H1 (cell line): Measurements from ENCODE around the gene CASP12. TPM values are rescaled to one million over a fixed set of nuclear protein-coding genes. Genes with fewer than 3 reads are reported as not detected.

Experiments
- CTCF ChIA-PET: fragments of 300-600 bp; sonication (Branson Sonifier 250); formaldehyde crosslinking; loops from one replicate; lab custom pipeline; 2021; ENCODE audit not compliant: partially characterized antibody; lab: Charles Lee
- POLR2A ChIA-PET: fragments of 300-600 bp; sonication (Branson Sonifier 250); formaldehyde crosslinking; loops from one replicate; lab custom pipeline; 2021; ENCODE audit warnings: inconsistent platforms; ENCODE audit not compliant: partially characterized antibody; lab: Charles Lee
- DNase-seq, 2 experiments: peaks; one replicate each; pipeline versions ENCODE4 v3.0.0 to v3.0.0-alpha.2; 2010 to 2022; ENCODE audit warnings: low spot score in 2 of 2, low read depth in 1 of 2, mixed read lengths in 1 of 2
- FAIRE-seq: peaks from 2 replicates; lab custom pipeline; 2011; peaks lifted over from hg19 to GRCh38; lab: Jason Lieb, UNC
- H2AFZ ChIP-seq: 2 replicates; pipeline ENCODE4 v1.8.1; 2012; ENCODE audit warnings: low read length, inconsistent platforms
- H2AK5ac ChIP-seq: 2 replicates; pipeline ENCODE4 v1.6.1; 2013; ENCODE audit warnings: low read depth, low read length
- H2BK120ac ChIP-seq: replicated peaks from 2 replicates; pipeline ENCODE3; 2013; ENCODE audit warnings: low read depth, low read length, inconsistent platforms
- H2BK12ac ChIP-seq: 2 replicates; pipeline ENCODE4 v1.6.1; 2013; ENCODE audit warnings: low read depth, low read length
- H2BK15ac ChIP-seq: 2 replicates; pipeline ENCODE4 v1.6.1; 2013; ENCODE audit warnings: low read length
- H2BK20ac ChIP-seq: 2 replicates; pipeline ENCODE4 v1.6.1; 2013; ENCODE audit warnings: low read length
- H2BK5ac ChIP-seq: 2 replicates; pipeline ENCODE4 v1.6.1; 2013; ENCODE audit warnings: low read depth, low read length
- H3K14ac ChIP-seq: 2 replicates; pipeline ENCODE4 v1.6.1; 2013; ENCODE audit warnings: inconsistent platforms; ENCODE audit not compliant: insufficient read length
- H3K18ac ChIP-seq: 2 replicates; pipeline ENCODE4 v1.6.1; 2013; ENCODE audit warnings: low read length; ENCODE audit errors: extremely low read depth
- H3K23ac ChIP-seq: 2 replicates; pipeline ENCODE4 v1.6.1; 2013; ENCODE audit warnings: inconsistent platforms; ENCODE audit not compliant: insufficient read length
- H3K23me2 ChIP-seq: 2 replicates; pipeline ENCODE4 v1.6.1; 2013; ENCODE audit warnings: low read depth, low read length
- H3K27ac ChIP-seq: 2 replicates; pipeline ENCODE4 v1.6.1; 2011; ENCODE audit warnings: low read depth, low read length, inconsistent platforms
- H3K27me3 ChIP-seq, 4 experiments: replicated peaks in 1 of 4; 1 replicate in 1 of 4; 2 replicates in 3 of 4; pipeline versions ENCODE4 v1.6.1 to v1.8.1; 2011 to 2013; ENCODE audit warnings: low read length in 3 of 4, mild to moderate bottlenecking in 3 of 4, inconsistent platforms in 2 of 4, mixed read lengths in 2 of 4, moderate library complexity in 1 of 4; ENCODE audit not compliant: control insufficient read depth in 3 of 4, insufficient read depth in 3 of 4; ENCODE audit errors: extremely low read depth in 1 of 4
- H3K36me3 ChIP-seq, 4 experiments: 2 replicates each; pipeline versions ENCODE4 v1.6.1 to v1.8.1; 2011 to 2013; ENCODE audit warnings: mild to moderate bottlenecking in 4 of 4, low read length in 3 of 4, moderate library complexity in 2 of 4, control low read depth in 1 of 4, inconsistent platforms in 1 of 4; ENCODE audit not compliant: insufficient read depth in 4 of 4, control insufficient read depth in 2 of 4
- H3K4ac ChIP-seq: replicated peaks from 2 replicates; pipeline ENCODE3; 2013; ENCODE audit warnings: low read length, low read depth, mixed read lengths, inconsistent platforms; ENCODE audit not compliant: insufficient read length
- H3K4me1 ChIP-seq, 4 experiments: replicated peaks in 1 of 4; 1 replicate in 1 of 4; 2 replicates in 3 of 4; pipeline versions ENCODE4 v1.6.1 to v1.8.1; 2011 to 2013; ENCODE audit warnings: low read length in 3 of 4, inconsistent platforms in 2 of 4, mixed read lengths in 1 of 4; ENCODE audit not compliant: insufficient read depth in 4 of 4, control insufficient read depth in 3 of 4
- H3K4me2 ChIP-seq, 2 experiments: 2 replicates each; pipeline versions ENCODE4 v1.6.1 to v1.8.1; 2011 to 2013; ENCODE audit warnings: low read depth in 2 of 2, low read length in 2 of 2, control low read depth in 1 of 2, inconsistent platforms in 1 of 2, mild to moderate bottlenecking in 1 of 2; ENCODE audit not compliant: insufficient read depth in 1 of 2
- H3K4me3 ChIP-seq, 4 experiments: fragments of 200-600, 300-600 bp in 1 of 4; sonication (generic), shearing (Covaris generic), sonication (Bioruptor Twin) in 1 of 4; 2 replicates each; pipeline versions ENCODE4 v1.5.1 to v1.8.1; 2011 to 2016; ENCODE audit warnings: low read length in 4 of 4, low read depth in 3 of 4, control low read depth in 2 of 4, inconsistent platforms in 2 of 4, mild to moderate bottlenecking in 2 of 4, mixed read lengths in 1 of 4, moderate library complexity in 1 of 4; ENCODE audit not compliant: insufficient read depth in 2 of 4; ENCODE audit errors: extremely low read depth in 1 of 4
- H3K56ac ChIP-seq: replicated peaks from 2 replicates; pipeline ENCODE3; 2013; ENCODE audit warnings: low read depth, mild to moderate bottlenecking, mixed read lengths, low read length, inconsistent platforms; ENCODE audit not compliant: insufficient read length
- H3K79me1 ChIP-seq: 2 replicates; pipeline ENCODE4 v1.6.1; 2013; ENCODE audit warnings: low read depth, low read length, control low read depth
- H3K79me2 ChIP-seq, 2 experiments: 2 replicates each; pipeline versions ENCODE4 v1.6.1 to v1.8.1; 2012 to 2013; ENCODE audit warnings: low read length in 2 of 2, mild to moderate bottlenecking in 2 of 2, inconsistent platforms in 1 of 2; ENCODE audit not compliant: insufficient read depth in 2 of 2, control insufficient read depth in 1 of 2
- H3K9ac ChIP-seq, 4 experiments: replicated peaks in 1 of 4; 1 replicate in 1 of 4; 2 replicates in 3 of 4; pipeline versions ENCODE4 v1.6.1 to v1.8.1; 2011 to 2013; ENCODE audit warnings: low read depth in 3 of 4, low read length in 3 of 4, control low read depth in 2 of 4, mild to moderate bottlenecking in 2 of 4, moderate library complexity in 2 of 4, inconsistent platforms in 1 of 4; ENCODE audit errors: extremely low read depth in 1 of 4
- H3K9me3 ChIP-seq, 2 experiments: 2 replicates each; pipeline versions ENCODE4 v1.6.1 to v1.8.1; 2012 to 2013; ENCODE audit warnings: mild to moderate bottlenecking in 2 of 2, moderate library complexity in 2 of 2, control low read depth in 1 of 2, inconsistent platforms in 1 of 2, low read depth in 1 of 2, low read length in 1 of 2, mixed read lengths in 1 of 2; ENCODE audit not compliant: insufficient read depth in 2 of 2
- H4K20me1 ChIP-seq, 2 experiments: replicated peaks in 1 of 2; 2 replicates each; pipeline versions ENCODE3 to v1.8.1; 2011 to 2013; ENCODE audit warnings: inconsistent platforms in 2 of 2, low read length in 2 of 2, mild to moderate bottlenecking in 1 of 2; ENCODE audit not compliant: insufficient read depth in 2 of 2, control insufficient read depth in 1 of 2
- H4K5ac ChIP-seq: 2 replicates; pipeline ENCODE4 v1.6.1; 2013; ENCODE audit warnings: low read length, low read depth, mixed read lengths, inconsistent platforms; ENCODE audit not compliant: insufficient read length
- H4K8ac ChIP-seq: 2 replicates; pipeline ENCODE4 v1.8.0; 2013; ENCODE audit warnings: mild to moderate bottlenecking, moderate library complexity, low read length, inconsistent platforms; ENCODE audit not compliant: insufficient read depth; ENCODE audit errors: extremely low read depth
- H4K91ac ChIP-seq: replicated peaks from 2 replicates; pipeline ENCODE3; 2013; ENCODE audit warnings: low read length, mixed read lengths, inconsistent platforms; ENCODE audit not compliant: insufficient read length
- ATF2 ChIP-seq: IDR thresholded peaks from 2 replicates; pipeline ENCODE4 v1.6.1; 2012; ENCODE audit warnings: low read length, inconsistent platforms
- ATF3 ChIP-seq: IDR thresholded peaks from 2 replicates; pipeline ENCODE4 v1.6.1; 2011; ENCODE audit warnings: low read depth, mild to moderate bottlenecking, low read length; ENCODE audit not compliant: insufficient read depth
- BRCA1 ChIP-seq: IDR thresholded peaks from 2 replicates; pipeline ENCODE4 v1.6.1; 2012; ENCODE audit warnings: low read depth, low read length, improper control_type of control experiment
- CBX8 ChIP-seq: fragments of 300-800, 300-1000 bp; sonication (generic); IDR thresholded peaks from 2 replicates; pipeline ENCODE4 v1.7.1; 2016; ENCODE audit warnings: low read depth, low read length, borderline replicate concordance
- CTBP2 ChIP-seq: IDR thresholded peaks from 2 replicates; pipeline ENCODE4 v1.7.0; 2011; ENCODE audit warnings: borderline replicate concordance, mild to moderate bottlenecking, moderate library complexity, mixed read lengths, low read length; ENCODE audit not compliant: insufficient read depth, insufficient read length
- FOSL1 ChIP-seq: IDR thresholded peaks from 2 replicates; pipeline ENCODE4 v1.6.1; 2011; ENCODE audit warnings: mild to moderate bottlenecking, low read depth, low read length, moderate library complexity; ENCODE audit not compliant: insufficient read depth
- NRF1 ChIP-seq: IDR thresholded peaks from 2 replicates; pipeline ENCODE4 v1.6.1; 2011; ENCODE audit warnings: mild to moderate bottlenecking, low read depth, low read length, improper control_type of control experiment
- POLR2A ChIP-seq, 2 experiments: IDR thresholded peaks; 1 replicate in 1 of 2; 2 replicates in 1 of 2; pipeline ENCODE4 v1.6.1; 2011; ENCODE audit warnings: low read depth in 2 of 2, low read length in 2 of 2, mild to moderate bottlenecking in 2 of 2; ENCODE audit errors: control extremely low read depth in 1 of 2
- SAP30 ChIP-seq: fragments of 300-600 bp; sonication (generic); IDR thresholded peaks from 2 replicates; pipeline ENCODE4 v1.7.1; 2012; ENCODE audit warnings: low read length, moderate library complexity, mild to moderate bottlenecking, inconsistent platforms; ENCODE audit not compliant: insufficient read depth, insufficient replicate concordance
- SP2 ChIP-seq: IDR thresholded peaks from 2 replicates; pipeline ENCODE4 v1.6.1; 2012; ENCODE audit warnings: mild to moderate bottlenecking, low read length, inconsistent platforms
- TAF7 ChIP-seq: optimal IDR thresholded peaks from 2 replicates; pipeline ENCODE3; 2011; ENCODE audit warnings: low read depth, mild to moderate bottlenecking, inconsistent platforms, low read length, moderate library complexity, borderline replicate concordance
- TBP ChIP-seq: IDR thresholded peaks from 2 replicates; pipeline ENCODE4 v1.6.1; 2011; ENCODE audit warnings: low read depth, low read length, improper control_type of control experiment
- YY1 ChIP-seq: IDR thresholded peaks from 2 replicates; pipeline ENCODE4 v1.6.1; 2011; ENCODE audit warnings: low read depth, mild to moderate bottlenecking, low read length
- polyA plus RNA-seq, 7 experiments: library from polyadenylated mRNA; depleted of rRNA in 3 of 7; stranded (reverse) in 5 of 7; unstranded in 2 of 7; fragments of >200 nt in 5 of 7; fragments of 200-250 nt in 2 of 7; gene quantifications; 1 replicate in 5 of 7; 2 replicates in 1 of 7; 4 replicates in 1 of 7; pipeline versions ENCODE4 v1.2.1 to v1.2.3, GENCODE V29; 2011 to 2013; ENCODE audit warnings: missing spikeins in 2 of 7, mixed read lengths in 2 of 7
- total RNA-seq: library from RNA; stranded (reverse); fragmentation: NEBNext Ultra II Directional; extraction: Animal tissue kit (Norgen Biotek cat#: 25700); gene quantifications from 2 replicates; pipeline ENCODE4 v1.2.1, GENCODE V29; 2021

Gene CASP12
- total and polyA plus RNA-seq, 2 of the 8 experiments (the other 6 are each of a cell fraction or from before 2014, with no cell fraction given) = not detected

DNA sequence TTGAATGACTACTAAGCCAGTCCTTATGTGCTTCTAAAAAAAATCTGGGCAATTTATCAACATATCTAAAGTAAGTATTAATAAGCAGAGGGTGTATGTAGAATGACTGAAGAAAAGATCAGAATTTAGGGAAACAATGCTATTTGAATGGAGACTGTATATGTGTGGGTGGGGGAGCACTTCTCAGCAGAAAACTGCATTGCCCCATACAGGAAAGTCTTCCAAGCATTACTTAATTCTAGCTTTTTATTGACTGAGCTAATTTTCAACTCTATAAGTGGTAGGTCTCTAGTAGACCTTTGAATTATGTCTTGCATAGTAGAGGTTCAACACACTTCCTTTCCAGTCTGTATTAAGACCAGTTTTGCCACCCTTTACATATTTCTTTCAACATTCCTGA, 41.7 kb downstream of the CASP12 start:
- no peak overlapping the region for H3K18ac ChIP-seq
- H3K9me3 ChIP-seq = no peaks in the 10 kb centered on the region
- H3K23me2 ChIP-seq = no peaks in the 10 kb centered on the region
- H2BK12ac ChIP-seq = no peak overlapping the region
- no peak overlapping the region for H2AFZ ChIP-seq
- H2BK15ac ChIP-seq = no peak overlapping the region
- CTCF ChIA-PET = interaction anchor here (1.2 to 2.3 kb wide), 2 partner anchors 16 to 23 kb away, joined by 3 to 6 read pairs; no protein-coding TSS in a partner anchor
- DNase-seq (no peak), FAIRE-seq (no peak)
- H3K27me3 ChIP-seq = no peaks in the 10 kb centered on the region
- no peak overlapping the region for H2BK20ac ChIP-seq
- H4K5ac ChIP-seq = no peak overlapping the region
- H3K79me2 ChIP-seq = no peaks in the 10 kb centered on the region
- no peak overlapping the region for H3K56ac ChIP-seq
- H3K79me1 ChIP-seq = no peaks in the 10 kb centered on the region
- no peak overlapping the region for H3K4me2 ChIP-seq
- no peak overlapping the region for H4K8ac ChIP-seq
- no peak overlapping the region for H3K14ac ChIP-seq
- H3K36me3 ChIP-seq = no peaks in the 10 kb centered on the region
- H2BK5ac ChIP-seq = no peak overlapping the region
- no peak overlapping the region for H2BK120ac ChIP-seq
- H3K23ac ChIP-seq = no peak overlapping the region
- H3K4me3 ChIP-seq = no peak overlapping the region
- H3K27ac ChIP-seq = no peak overlapping the region
- H3K9ac ChIP-seq = no peak overlapping the region
- H2AK5ac ChIP-seq = no peak overlapping the region
- no peak overlapping the region for H4K91ac ChIP-seq
- POLR2A ChIA-PET = interaction anchor here (0.6 kb wide), 1 partner anchor 976 kb away, joined by 3 read pairs; no protein-coding TSS in a partner anchor
- H3K4me1 ChIP-seq = no peaks in the 10 kb centered on the region; a peak in 1 of 7 replicates
- H3K4ac ChIP-seq = no peak overlapping the region
- no peaks in the 10 kb centered on the region for H4K20me1 ChIP-seq
- TF ChIP-seq FOSL1 = no peak
- TF ChIP-seq SAP30 = no peak
- TF ChIP-seq TBP = no peak
- no peak for TF ChIP-seq POLR2A (IDR thresholded peaks at IDR 0.05; ENCODE audit: control extremely low read depth in 1 of 2, low read depth in 2 of 2, low read length in 2 of 2)
- TF ChIP-seq NRF1 = no peak
- TF ChIP-seq CTBP2 = no peak
- no peak for TF ChIP-seq ATF3
- TF ChIP-seq YY1 = no peak
- no peak for TF ChIP-seq TAF7
- no peak for TF ChIP-seq SP2
- no peak for TF ChIP-seq ATF2
- no peak for TF ChIP-seq BRCA1
- no peak for TF ChIP-seq CBX8
